ENCODE measurements around the gene MGMT.

The MGMT gene

GRCh38 chr10:129693382-129693781 is 226.3 kb downstream of the MGMT start:
- in situ Hi-C loops (cut with HindIII; ENCODE audit: low sequenced_read_pairs) = no loop called here
- no peak for DNase-seq (ENCODE audit: low read depth, low spot score)
- TF ChIP-seq, protein P1, sequence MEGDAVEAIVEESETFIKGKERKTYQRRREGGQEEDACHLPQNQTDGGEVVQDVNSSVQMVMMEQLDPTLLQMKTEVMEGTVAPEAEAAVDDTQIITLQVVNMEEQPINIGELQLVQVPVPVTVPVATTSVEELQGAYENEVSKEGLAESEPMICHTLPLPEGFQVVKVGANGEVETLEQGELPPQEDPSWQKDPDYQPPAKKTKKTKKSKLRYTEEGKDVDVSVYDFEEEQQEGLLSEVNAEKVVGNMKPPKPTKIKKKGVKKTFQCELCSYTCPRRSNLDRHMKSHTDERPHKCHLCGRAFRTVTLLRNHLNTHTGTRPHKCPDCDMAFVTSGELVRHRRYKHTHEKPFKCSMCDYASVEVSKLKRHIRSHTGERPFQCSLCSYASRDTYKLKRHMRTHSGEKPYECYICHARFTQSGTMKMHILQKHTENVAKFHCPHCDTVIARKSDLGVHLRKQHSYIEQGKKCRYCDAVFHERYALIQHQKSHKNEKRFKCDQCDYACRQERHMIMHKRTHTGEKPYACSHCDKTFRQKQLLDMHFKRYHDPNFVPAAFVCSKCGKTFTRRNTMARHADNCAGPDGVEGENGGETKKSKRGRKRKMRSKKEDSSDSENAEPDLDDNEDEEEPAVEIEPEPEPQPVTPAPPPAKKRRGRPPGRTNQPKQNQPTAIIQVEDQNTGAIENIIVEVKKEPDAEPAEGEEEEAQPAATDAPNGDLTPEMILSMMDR (IDR thresholded peaks at IDR 0.05; ENCODE audit: low read depth, low read length) = no peak
- H3K4me3 ChIP-seq (ENCODE audit: low read depth, low read length) = no peak overlapping the region

GRCh38 chr10:129694184-129694583 is 227.1 kb downstream of the MGMT start:
- H3K4me3 ChIP-seq (ENCODE audit: low read depth, low read length) = no peak overlapping the region
- DNase-seq (ENCODE audit: low read depth, low spot score) = no peak
- in situ Hi-C loops (cut with HindIII; ENCODE audit: low sequenced_read_pairs) = no loop called here
- TF ChIP-seq, protein P1 (IDR thresholded peaks at IDR 0.05; ENCODE audit: low read depth, low read length) = no peak

DNA sequence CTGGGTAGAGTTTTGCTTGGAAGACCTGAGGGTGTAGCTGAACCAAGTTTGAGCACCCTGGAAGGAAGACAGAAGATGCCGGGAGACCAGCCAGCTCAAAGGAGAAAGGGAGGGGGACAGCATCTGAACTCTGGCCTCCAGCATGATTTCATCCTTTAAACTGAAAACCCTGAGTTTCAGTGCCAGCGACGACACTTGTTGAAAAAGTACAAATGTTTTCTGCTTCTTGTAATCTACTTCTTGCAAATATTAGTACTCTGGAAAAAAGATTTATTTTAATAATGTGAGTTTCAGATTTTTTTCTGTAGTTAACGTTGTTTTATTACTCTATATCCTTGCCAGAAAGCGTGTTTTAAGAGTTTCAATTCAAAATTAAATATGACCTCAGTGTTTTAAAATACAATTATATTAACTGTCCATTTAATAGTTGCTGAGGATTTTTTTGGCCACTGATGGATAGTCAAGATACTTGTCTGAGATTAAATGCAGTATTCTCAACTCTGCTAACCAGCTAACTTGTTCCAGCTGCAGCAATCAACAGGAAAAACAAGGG is 227.7 kb downstream of the MGMT start:
- TF ChIP-seq, protein P1 (IDR thresholded peaks at IDR 0.05; ENCODE audit: low read depth, low read length) = no peak
- in situ Hi-C loops (cut with HindIII; ENCODE audit: low sequenced_read_pairs) = no loop called here
- DNase-seq (ENCODE audit: low read depth, low spot score) = no peak
- H3K4me3 ChIP-seq (ENCODE audit: low read depth, low read length) = no peak overlapping the region

GRCh38 chr10:129695671-129696070 is 228.6 kb downstream of the MGMT start:
- no peak for DNase-seq (ENCODE audit: low read depth, low spot score)
- in situ Hi-C loops (cut with HindIII; ENCODE audit: low sequenced_read_pairs) = no loop called here
- no peak overlapping the region for H3K4me3 ChIP-seq (ENCODE audit: low read depth, low read length)
- TF ChIP-seq, protein P1 (IDR thresholded peaks at IDR 0.05; ENCODE audit: low read depth, low read length) = no peak

GRCh38 chr10:129696636-129697035 is 229.6 kb downstream of the MGMT start:
- in situ Hi-C loops (cut with HindIII; ENCODE audit: low sequenced_read_pairs) = no loop called here
- H3K4me3 ChIP-seq (ENCODE audit: low read depth, low read length) = no peak overlapping the region
- TF ChIP-seq, protein P1 (IDR thresholded peaks at IDR 0.05; ENCODE audit: low read depth, low read length) = no peak
- no peak for DNase-seq (ENCODE audit: low read depth, low spot score)

- H3K4me3 ChIP-seq (ENCODE audit: low read depth, low read length) = no peak overlapping the region
- TF ChIP-seq, protein P1 (IDR thresholded peaks at IDR 0.05; ENCODE audit: low read depth, low read length) = no peak
- in situ Hi-C loops (cut with HindIII; ENCODE audit: low sequenced_read_pairs) = no loop called here
- no peak for DNase-seq (ENCODE audit: low read depth, low spot score)
These were observed 230.6 kb downstream of the MGMT start for GRCh38 chr10:129697463-129698247.

All from astrocyte of the spinal cord (primary cell).